Epithelial cell of esophagus (primary cell): ENCODE results near the gene MTUS2.
"Not testable (repeated sequence)": the region's sequence is repeated elsewhere in the genome, so short reads cannot be mapped to it uniquely, and the experiment has no call there.

Experiments used
- DNase-seq: peaks from one replicate; pipeline ENCODE4 v3.0.0; 2010; ENCODE audit warnings: low read depth
- H3K4me3 ChIP-seq: 2 replicates; pipeline ENCODE4 v1.5.1; 2011; ENCODE audit warnings: mild to moderate bottlenecking, low read length, control low read depth
- CTCF ChIP-seq: IDR thresholded peaks from 2 replicates; pipeline ENCODE4 v1.5.1; 2011; ENCODE audit warnings: low read depth, mild to moderate bottlenecking, low read length, control low read depth, inconsistent platforms; ENCODE audit not compliant: insufficient read depth; ENCODE audit errors: missing control alignments

Gene MTUS2

DNA sequence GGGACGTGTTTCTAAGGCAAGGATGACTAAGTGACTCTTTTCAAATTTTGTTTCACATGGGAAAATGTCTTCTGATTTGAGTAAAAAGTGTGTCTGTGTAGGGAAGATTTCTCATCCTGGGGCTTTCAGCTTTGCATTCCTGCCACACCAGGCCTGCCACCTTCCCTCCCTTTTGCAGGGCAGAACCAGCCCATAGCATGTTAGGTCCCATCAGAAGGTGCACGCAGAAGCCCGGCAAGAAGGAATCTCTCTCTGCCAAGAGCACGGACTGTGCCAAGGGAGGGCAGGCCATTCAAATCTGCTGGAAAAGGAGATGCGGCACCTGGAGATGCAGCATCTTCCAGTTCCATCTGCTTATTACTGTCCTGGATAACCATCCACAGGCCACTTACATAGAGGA, 563.3 kb downstream of the MTUS2 start:
- no peak for TF ChIP-seq CTCF
- H3K4me3 ChIP-seq = no peak overlapping the region
- no peak for DNase-seq

DNA sequence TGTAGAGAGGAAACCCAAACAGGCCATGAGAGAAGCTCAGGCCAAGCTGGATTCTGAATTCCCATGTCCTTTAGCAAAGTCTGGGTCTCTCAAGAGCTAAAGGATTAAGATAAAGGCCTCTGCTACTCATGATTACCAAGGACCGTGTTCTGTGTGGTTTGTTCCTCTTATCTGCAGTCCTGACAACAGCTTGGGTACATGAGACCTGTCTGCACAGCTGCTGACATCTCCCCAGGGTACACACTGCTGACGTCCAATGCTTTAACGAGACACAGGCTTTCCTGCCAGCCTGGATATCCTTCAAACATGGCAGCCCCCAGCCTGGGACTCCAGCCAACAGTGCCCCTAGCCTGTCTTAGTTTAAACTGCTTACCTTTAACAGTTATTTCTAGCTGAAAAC, 564.3 kb downstream of the MTUS2 start:
- no peak for DNase-seq
- no peak for TF ChIP-seq CTCF
- no peak overlapping the region for H3K4me3 ChIP-seq

GRCh38 chr13:29384871-29385270, 564.7 kb downstream of the MTUS2 start:
- no peak for DNase-seq
- TF ChIP-seq CTCF = no peak
- no peak overlapping the region for H3K4me3 ChIP-seq

- H3K4me3 ChIP-seq = no peak overlapping the region
- TF ChIP-seq CTCF = no peak
- no peak for DNase-seq
Observed at GRCh38 chr13:29386246-29386645, 566.1 kb downstream of the MTUS2 start.

GRCh38 chr13:29390598-29390997, 570.5 kb downstream of the MTUS2 start:
- H3K4me3 ChIP-seq, DNase-seq: not testable (repeated sequence)

DNA sequence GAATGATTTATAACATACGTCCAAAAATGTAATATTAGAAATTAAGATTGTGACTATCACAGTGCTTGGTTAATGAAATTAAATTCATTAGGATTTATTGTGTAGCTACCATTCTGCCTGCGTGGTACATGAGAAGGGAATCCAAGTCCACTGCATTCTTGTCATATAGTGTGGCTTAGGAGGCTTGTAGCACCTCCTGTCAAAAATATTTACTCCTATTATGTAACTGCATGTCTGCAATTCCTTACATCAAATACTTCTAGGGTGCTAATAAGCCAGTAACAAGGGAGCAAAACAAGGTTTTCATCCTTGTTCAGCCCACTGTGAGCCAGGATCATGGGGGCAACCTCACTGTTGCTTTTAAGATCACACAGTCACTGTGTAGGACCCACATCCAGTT, 576.3 kb downstream of the MTUS2 start:
- no peak overlapping the region for H3K4me3 ChIP-seq
- DNase-seq = no peak
- no peak for TF ChIP-seq CTCF

DNA sequence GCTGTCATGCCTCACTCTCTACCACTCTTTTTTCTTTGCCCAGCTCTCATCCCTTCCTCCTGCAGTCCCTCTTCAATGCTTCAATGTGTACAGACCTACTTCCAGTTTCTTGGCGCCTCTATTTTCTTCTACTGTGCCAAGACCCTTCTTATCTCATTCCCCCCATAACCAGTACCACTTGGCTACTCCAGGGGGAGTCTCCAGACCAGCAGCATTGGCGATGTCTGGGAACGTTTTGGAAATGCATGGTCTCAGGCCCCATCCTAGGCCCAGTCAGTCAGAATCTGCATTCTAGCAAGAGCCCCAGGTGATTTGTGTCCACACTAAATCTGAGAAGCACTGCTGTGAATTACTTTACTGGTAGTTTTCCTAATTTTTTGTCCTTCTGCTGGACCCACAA, 577.1 kb downstream of the MTUS2 start:
- no peak for TF ChIP-seq CTCF
- no peak overlapping the region for H3K4me3 ChIP-seq
- no peak for DNase-seq

GRCh38 chr13:29402166-29402636, 582.1 kb downstream of the MTUS2 start:
- no peak for TF ChIP-seq CTCF
- DNase-seq = peak; percentile 35
- H3K4me3 ChIP-seq = no peak overlapping the region
